T-helper 1 cell treated with Interleukin-12 subunit alpha and Interleukin-12 subunit beta and Interleukin-4 antibody, amounts not matched to agents 30 μg/mL and 1 μg/mL, for 36 hours (primary cell): ENCODE data around the gene DVL1.
"Not testable (repeated sequence)": the region's sequence is repeated elsewhere in the genome, so short reads cannot be mapped to it uniquely, and the experiment has no call there.

Source experiments
- H3K27ac Mint-ChIP-seq: one replicate; pipeline ENCODE4 v1.8.0; 2021; ENCODE audit warnings: mild to moderate bottlenecking, mixed read lengths
- H3K27me3 Mint-ChIP-seq: one replicate; pipeline ENCODE4 v1.8.0; 2021; ENCODE audit warnings: low read depth, mixed read lengths
- H3K36me3 Mint-ChIP-seq: one replicate; pipeline ENCODE4 v1.8.0; 2021; ENCODE audit warnings: low read depth, mixed read lengths
- H3K4me1 Mint-ChIP-seq: one replicate; pipeline ENCODE4 v1.8.0; 2021; ENCODE audit warnings: low read depth, mixed read lengths
- H3K4me3 Mint-ChIP-seq: one replicate; pipeline ENCODE4 v1.8.0; 2021; ENCODE audit warnings: mild to moderate bottlenecking, moderate library complexity, mixed read lengths
- H3K9me3 Mint-ChIP-seq: one replicate; pipeline ENCODE4 v1.8.0; 2021; ENCODE audit warnings: mixed read lengths

DVL1 gene

GRCh38 chr1:1322418-1322817 is 26.8 kb downstream of the DVL1 start:
- Mint-ChIP-seq H3K27ac (peak overlapping the region; percentile 78), H3K27me3 (no peaks in the 10 kb centered on the region), H3K36me3 (peaks cover 8% of the 10 kb centered on the region), H3K4me3 (peak overlapping the region; percentile 79), H3K4me1 (peaks cover 20% of the 10 kb centered on the region), H3K9me3 (no peaks in the 10 kb centered on the region)

- no peaks in the 10 kb centered on the region for H3K27me3 Mint-ChIP-seq
- peaks cover 20% of the 10 kb centered on the region for H3K4me1 Mint-ChIP-seq
- H3K4me3 Mint-ChIP-seq: no peak overlapping the region
These were observed 27.7 kb downstream of the DVL1 start for GRCh38 chr1:1321477-1321876.

GRCh38 chr1:1320666-1321448 is 28.4 kb downstream of the DVL1 start:
- peaks cover 11% of the 10 kb centered on the region for H3K36me3 Mint-ChIP-seq
- no peak overlapping the region for H3K27ac Mint-ChIP-seq
- no peaks in the 10 kb centered on the region for H3K27me3 Mint-ChIP-seq
- H3K4me3 Mint-ChIP-seq: no peak overlapping the region
- H3K9me3 Mint-ChIP-seq: no peaks in the 10 kb centered on the region
- H3K4me1 Mint-ChIP-seq: peaks cover 15% of the 10 kb centered on the region

More at GRCh38 chr1:1321477-1321876, 27.7 kb downstream of the DVL1 start:
- Mint-ChIP-seq H3K36me3 (peaks cover 11% of the 10 kb centered on the region), H3K27ac (no peak overlapping the region), H3K9me3 (no peaks in the 10 kb centered on the region)

DNA sequence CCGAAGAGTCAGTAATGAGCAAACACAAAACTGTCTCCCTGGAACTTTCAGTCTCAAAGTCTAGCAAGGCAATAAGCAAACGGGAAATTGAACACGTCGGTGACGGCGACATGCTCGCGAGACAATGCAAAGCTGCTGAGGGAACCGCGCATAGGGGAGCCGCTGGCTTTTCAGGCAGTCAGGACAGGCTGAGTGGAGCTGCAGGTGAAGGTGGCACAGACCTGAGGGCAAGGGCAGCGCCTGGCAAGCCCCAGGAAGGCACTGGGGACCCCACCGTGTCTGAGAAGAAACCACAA is 29.6 kb downstream of the DVL1 start:
- Mint-ChIP-seq H3K9me3 (no peaks in the 10 kb centered on the region), H3K27ac (no peak overlapping the region), H3K27me3 (no peaks in the 10 kb centered on the region), H3K4me3 (no peak overlapping the region), H3K4me1 (peaks cover 15% of the 10 kb centered on the region), H3K36me3 (peaks cover 11% of the 10 kb centered on the region)

DNA sequence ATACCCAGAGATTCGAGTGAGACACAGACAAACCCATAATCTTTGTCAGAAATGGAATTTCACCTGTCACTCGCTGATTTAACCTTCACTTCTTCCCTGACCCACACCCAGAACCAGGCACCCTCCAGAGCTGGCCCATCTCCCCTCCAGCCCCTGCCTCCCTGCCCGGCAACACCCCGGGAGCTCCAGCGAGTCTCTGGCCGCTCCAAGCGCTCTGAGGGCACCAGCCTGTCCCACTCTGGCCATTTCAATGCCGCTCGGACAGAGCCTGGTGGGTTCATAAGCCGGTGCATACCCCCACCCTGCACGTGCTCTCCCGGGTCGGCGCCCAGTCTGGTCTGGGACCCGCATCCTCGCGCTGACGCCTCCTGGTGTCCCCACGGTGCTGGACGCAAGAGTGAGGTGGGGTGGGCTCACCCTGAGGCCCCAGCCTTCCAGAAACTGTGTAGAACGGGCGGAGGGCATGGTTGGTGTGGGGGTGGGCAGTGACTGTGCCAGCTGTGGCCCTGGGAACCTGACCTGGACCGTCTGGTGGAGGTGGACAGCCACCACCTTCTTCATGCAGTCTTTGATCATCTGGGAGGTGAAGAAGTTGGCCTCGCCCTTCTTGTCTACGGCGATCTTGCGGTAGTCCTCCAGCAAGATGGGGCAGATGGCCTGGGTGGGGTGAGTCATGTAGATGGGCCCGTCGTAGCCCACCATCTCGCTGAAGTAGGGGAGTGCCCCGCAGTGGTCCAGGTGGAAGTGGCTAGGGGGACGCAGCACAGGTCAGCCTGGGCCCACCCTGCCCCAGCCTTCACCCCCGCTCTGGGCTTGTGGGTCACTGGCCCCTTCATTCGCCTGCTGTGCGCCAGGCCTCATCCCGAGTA is 30.2 kb downstream of the DVL1 start:
- peaks cover 11% of the 10 kb centered on the region for H3K36me3 Mint-ChIP-seq
- no peak overlapping the region for H3K4me3 Mint-ChIP-seq
- H3K27ac Mint-ChIP-seq: no peak overlapping the region
- peaks cover 15% of the 10 kb centered on the region for H3K4me1 Mint-ChIP-seq
- H3K9me3 Mint-ChIP-seq: no peaks in the 10 kb centered on the region
- H3K27me3 Mint-ChIP-seq: no peaks in the 10 kb centered on the region

DNA sequence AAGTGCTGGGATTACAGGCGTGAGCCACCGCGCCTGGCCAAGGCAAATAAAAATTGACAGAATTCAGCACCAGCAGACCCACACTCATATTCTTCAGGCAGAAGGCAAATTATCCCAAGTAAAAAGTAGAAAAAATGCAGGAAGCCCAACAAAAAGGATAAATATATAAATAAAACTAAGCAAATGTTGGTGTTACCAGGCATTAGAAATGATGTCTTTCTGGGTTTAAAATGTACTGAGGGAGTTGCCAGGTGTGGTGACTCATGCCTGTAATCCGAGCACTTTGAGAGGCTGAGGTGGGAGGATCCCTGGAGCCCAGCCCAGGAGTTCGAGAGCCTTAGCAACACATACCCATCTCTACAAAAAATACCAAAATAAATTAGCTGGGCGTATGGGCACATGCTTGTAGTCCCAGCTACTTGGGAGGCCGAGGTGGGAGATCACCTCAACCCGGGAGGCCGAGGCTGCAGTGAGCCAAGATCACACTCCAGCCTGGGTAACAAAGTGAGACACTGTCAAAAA is 31.0 kb downstream of the DVL1 start:
- H3K27ac Mint-ChIP-seq: no peak overlapping the region
- H3K27me3 Mint-ChIP-seq: no peaks in the 10 kb centered on the region
- H3K4me3 Mint-ChIP-seq: no peak overlapping the region
- H3K4me1 Mint-ChIP-seq: peaks cover 11% of the 10 kb centered on the region
- H3K36me3 Mint-ChIP-seq: peaks cover 12% of the 10 kb centered on the region
- H3K9me3 Mint-ChIP-seq: no peaks in the 10 kb centered on the region

GRCh38 chr1:1317420-1317819 is 31.8 kb downstream of the DVL1 start:
- Mint-ChIP-seq H3K27me3 (no peaks in the 10 kb centered on the region), H3K27ac (no peak overlapping the region), H3K4me3 (no peak overlapping the region), H3K36me3 (peaks cover 15% of the 10 kb centered on the region), H3K4me1 (peaks cover 6% of the 10 kb centered on the region), H3K9me3 (no peaks in the 10 kb centered on the region)

GRCh38 chr1:1316199-1316598 is 33.0 kb downstream of the DVL1 start:
- H3K27me3 Mint-ChIP-seq, H3K9me3 Mint-ChIP-seq, H3K4me3 Mint-ChIP-seq, H3K27ac Mint-ChIP-seq, H3K4me1 Mint-ChIP-seq: not testable (repeated sequence)
- peaks cover 13% of the 10 kb centered on the region for H3K36me3 Mint-ChIP-seq

DNA sequence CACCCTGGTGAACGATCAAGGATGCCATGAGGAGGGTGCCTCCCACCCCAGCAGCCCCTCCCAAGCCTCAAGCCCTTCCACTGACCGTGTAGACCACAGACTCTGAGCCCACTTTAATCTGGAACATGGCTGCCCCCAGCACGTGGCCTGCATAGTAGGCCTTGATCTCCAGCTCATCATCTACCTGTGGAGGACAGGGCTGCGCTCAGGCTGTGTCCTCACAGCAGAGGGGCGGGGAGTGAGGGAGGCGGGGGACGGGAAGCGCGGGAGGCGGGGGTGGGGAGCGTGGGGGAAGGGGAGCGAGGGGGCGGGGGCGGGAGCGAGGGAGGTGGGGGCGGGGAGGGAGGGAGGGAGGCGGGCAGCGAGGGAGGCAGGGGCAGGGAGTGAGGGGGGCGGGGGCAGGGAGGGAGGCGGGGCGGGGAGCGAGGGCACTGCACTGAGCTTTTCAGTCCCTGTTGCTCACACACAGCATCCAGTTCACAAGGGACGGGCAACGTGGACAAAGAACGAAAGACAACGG is 33.7 kb downstream of the DVL1 start:
- Mint-ChIP-seq H3K27ac (no peak overlapping the region), H3K4me1 (peaks cover 2% of the 10 kb centered on the region), H3K4me3 (no peak overlapping the region), H3K27me3 (no peaks in the 10 kb centered on the region), H3K9me3 (no peaks in the 10 kb centered on the region), H3K36me3 (peaks cover 13% of the 10 kb centered on the region)

DNA sequence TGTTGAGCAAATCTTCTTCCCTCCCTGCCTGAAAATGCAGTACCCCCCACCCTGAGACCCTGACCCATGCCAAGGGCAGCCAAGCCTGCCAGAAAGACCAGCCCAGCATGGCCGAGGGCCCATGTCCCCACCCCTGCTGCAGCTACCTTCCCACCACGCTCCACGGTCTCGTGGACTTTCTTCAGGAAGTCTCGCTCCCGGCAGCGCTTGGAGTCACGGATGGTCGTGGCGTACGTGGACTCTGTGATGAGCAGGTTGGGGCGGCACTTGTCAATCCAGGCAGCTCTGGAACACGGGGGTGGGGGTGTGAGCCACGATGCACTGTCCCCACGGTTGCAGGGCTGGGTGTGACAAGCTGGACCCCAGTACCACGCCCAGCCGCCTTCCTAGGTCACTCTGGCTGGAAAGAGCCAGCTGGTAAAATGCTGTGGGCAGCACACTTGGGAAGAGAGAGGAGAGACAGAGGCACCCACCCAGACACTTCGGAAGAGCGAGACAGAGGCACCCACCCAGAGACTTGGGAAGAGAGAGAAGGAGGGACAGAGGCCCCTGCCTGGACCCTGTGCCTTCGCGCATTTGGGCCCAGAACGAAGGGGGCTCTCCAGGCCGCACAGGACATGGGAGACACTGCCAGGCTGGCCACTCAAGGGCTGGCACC is 34.4 kb downstream of the DVL1 start:
- Mint-ChIP-seq H3K36me3 (peaks cover 10% of the 10 kb centered on the region), H3K27me3 (no peaks in the 10 kb centered on the region), H3K4me3 (no peak overlapping the region), H3K9me3 (no peaks in the 10 kb centered on the region), H3K27ac (no peak overlapping the region), H3K4me1 (no peaks in the 10 kb centered on the region)

GRCh38 chr1:1314237-1314586 is 35.0 kb downstream of the DVL1 start:
- Mint-ChIP-seq H3K27me3 (no peaks in the 10 kb centered on the region), H3K36me3 (peaks cover 10% of the 10 kb centered on the region), H3K4me3 (no peak overlapping the region), H3K27ac (no peak overlapping the region), H3K4me1 (no peaks in the 10 kb centered on the region), H3K9me3 (no peaks in the 10 kb centered on the region)

GRCh38 chr1:1313500-1314236 is 35.5 kb downstream of the DVL1 start:
- Mint-ChIP-seq H3K27me3 (no peaks in the 10 kb centered on the region), H3K9me3 (no peaks in the 10 kb centered on the region), H3K27ac (no peak overlapping the region), H3K36me3 (peaks cover 10% of the 10 kb centered on the region), H3K4me3 (no peak overlapping the region), H3K4me1 (no peaks in the 10 kb centered on the region)

DNA sequence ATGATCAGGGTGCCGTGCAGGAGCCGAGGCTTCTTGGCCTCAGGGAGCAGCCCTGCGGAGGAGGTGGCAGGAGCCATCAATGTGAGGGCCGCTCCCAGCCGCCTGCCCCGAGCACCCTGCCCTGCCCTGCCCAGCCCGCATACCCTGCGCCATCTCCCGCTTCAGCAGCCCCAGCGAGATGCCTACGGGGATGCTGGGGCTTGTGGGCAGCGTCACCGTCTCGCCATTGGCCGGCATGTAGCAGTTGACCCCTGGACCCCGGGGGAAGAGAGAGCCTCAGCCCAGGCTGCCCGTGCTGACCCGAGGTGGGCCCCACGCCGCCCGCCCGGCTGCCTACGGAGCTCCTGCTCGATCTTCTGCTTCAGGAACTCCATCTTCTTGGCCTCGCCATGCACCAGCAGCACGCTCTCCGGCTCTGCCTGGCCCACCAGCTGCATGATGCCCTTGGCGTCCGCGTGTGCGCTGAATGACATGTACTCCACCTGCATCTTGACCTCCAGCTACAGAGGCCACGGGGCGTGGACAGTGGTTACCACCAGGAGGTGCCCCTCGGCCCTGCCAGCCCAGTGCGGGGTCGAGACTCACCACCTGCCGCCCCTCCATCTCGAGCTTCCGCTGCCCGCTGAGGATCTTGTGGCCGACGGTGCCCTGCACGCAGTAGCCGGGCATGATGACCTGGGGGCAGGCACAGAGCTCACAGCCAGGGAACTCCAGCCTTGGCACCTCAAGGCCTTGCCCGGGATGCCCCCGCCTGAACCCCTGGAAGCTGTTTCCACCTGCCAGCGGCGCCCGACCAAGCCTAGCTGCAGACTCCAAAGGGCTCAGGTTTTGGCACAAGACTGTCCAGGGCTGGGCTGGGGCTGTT is 36.5 kb downstream of the DVL1 start:
- peaks cover 10% of the 10 kb centered on the region for H3K36me3 Mint-ChIP-seq
- no peaks in the 10 kb centered on the region for H3K27me3 Mint-ChIP-seq
- H3K4me1 Mint-ChIP-seq: no peaks in the 10 kb centered on the region
- no peak overlapping the region for H3K4me3 Mint-ChIP-seq
- no peaks in the 10 kb centered on the region for H3K9me3 Mint-ChIP-seq
- H3K27ac Mint-ChIP-seq: no peak overlapping the region
